PC-9 (cell line): ENCODE measurements around the gene GLB1L.

Experiments
- EZH2 ChIP-seq: fragments of 200-600 bp; sonication (generic); IDR thresholded peaks from 2 replicates; pipeline ENCODE4 v1.8.0; 2017; ENCODE audit warnings: antibody characterized with exemption, low read depth
- TF ChIP-seq, protein P1 (sequence below): fragments of 200-600 bp; sonication (generic); conservative IDR thresholded peaks from 2 replicates; pipeline ENCODE4 v1.6.1; 2017; ENCODE audit warnings: mixed run types, antibody characterized with exemption, mild to moderate bottlenecking, moderate library complexity

DNA sequence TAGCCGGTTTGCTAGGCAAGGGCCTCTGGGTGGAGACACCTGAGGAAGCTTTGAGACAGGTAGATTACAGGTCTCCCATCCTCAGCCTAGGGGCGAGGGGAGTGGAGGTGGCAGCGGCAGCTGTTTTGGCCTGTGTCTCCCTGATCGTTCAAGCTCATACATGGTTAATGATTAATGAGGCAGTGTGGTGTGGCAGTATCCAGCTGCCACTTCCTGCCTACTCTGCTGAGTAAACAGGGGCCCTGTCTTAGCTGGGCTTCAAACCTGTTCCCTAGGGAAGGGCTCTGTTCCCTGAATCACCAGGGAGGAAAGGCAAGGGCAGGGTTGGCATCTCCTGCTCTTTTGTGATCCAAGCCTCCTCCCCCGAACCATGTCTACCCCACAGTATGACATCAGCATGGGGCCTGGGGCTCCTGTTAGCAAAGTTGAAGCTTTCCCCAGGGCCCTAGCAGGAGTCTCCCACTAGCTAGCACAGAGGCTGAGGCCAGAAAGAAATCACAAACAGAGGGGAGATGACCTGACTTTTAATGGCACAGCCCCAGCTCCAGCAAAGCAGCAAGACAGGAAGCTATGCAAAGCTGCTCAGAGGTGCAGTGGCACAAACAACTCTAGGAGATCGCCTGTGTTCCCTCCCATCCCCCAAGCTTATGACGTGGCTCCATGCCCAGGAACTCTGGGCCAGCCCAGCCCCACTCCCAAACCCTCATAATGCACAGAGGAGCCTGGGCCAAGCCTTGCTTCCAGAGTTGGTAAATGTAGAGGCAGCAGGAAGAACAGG is 4.1 kb upstream of the GLB1L start:
- TF ChIP-seq, protein P1, sequence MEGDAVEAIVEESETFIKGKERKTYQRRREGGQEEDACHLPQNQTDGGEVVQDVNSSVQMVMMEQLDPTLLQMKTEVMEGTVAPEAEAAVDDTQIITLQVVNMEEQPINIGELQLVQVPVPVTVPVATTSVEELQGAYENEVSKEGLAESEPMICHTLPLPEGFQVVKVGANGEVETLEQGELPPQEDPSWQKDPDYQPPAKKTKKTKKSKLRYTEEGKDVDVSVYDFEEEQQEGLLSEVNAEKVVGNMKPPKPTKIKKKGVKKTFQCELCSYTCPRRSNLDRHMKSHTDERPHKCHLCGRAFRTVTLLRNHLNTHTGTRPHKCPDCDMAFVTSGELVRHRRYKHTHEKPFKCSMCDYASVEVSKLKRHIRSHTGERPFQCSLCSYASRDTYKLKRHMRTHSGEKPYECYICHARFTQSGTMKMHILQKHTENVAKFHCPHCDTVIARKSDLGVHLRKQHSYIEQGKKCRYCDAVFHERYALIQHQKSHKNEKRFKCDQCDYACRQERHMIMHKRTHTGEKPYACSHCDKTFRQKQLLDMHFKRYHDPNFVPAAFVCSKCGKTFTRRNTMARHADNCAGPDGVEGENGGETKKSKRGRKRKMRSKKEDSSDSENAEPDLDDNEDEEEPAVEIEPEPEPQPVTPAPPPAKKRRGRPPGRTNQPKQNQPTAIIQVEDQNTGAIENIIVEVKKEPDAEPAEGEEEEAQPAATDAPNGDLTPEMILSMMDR, result no peak
- no peak for TF ChIP-seq EZH2
